Measurements from ENCODE around the gene MAIP1.

The MAIP1 gene

GRCh38 chr2:199992296-199992695, 36.9 kb downstream of the MAIP1 start:
- DNase-seq: no peak

- DNase-seq: no peak
These were observed 39.0 kb downstream of the MAIP1 start for GRCh38 chr2:199994371-199994770.

GRCh38 chr2:199994896-199995295, 39.5 kb downstream of the MAIP1 start:
- no peak for DNase-seq

- no peak for DNase-seq
These were observed 41.9 kb downstream of the MAIP1 start for GRCh38 chr2:199997296-199997695.

GRCh38 chr2:199999166-199999565, 43.8 kb downstream of the MAIP1 start:
- no peak for DNase-seq

GRCh38 chr2:200000444-200001163, 45.2 kb downstream of the MAIP1 start:
- DNase-seq: no peak

- DNase-seq: no peak
These were observed 48.1 kb downstream of the MAIP1 start for GRCh38 chr2:200003444-200003843.

GRCh38 chr2:200005675-200006074, 50.3 kb downstream of the MAIP1 start:
- DNase-seq: no peak

GRCh38 chr2:200007306-200007705, 51.9 kb downstream of the MAIP1 start:
- DNase-seq: no peak

- DNase-seq: no peak
These were observed 57.0 kb downstream of the MAIP1 start for GRCh38 chr2:200012401-200012800.
